Colonic mucosa (tissue), 4 donors: Measurements from ENCODE around the gene TENT5D. TPM values are rescaled to one million over a fixed set of nuclear protein-coding genes. Genes with fewer than 3 reads are reported as not detected.

Source experiments
- DNase-seq: peaks from one replicate; pipeline ENCODE4 v3.0.0-alpha.2; 2020
- H3K27ac ChIP-seq: fragments of 200-600 bp; one replicate; pipeline ENCODE4 v1.8.0; 2021
- H3K27me3 ChIP-seq: fragments of 200-600 bp; one replicate; pipeline ENCODE4 v1.8.0; 2021
- H3K36me3 ChIP-seq: fragments of 200-600 bp; one replicate; pipeline ENCODE4 v1.8.0; 2021
- H3K4me1 ChIP-seq: fragments of 200-600 bp; one replicate; pipeline ENCODE4 v1.8.0; 2021; ENCODE audit warnings: mild to moderate bottlenecking
- H3K4me3 ChIP-seq: fragments of 200-600 bp; one replicate; pipeline ENCODE4 v1.8.0; 2021
- H3K9ac ChIP-seq, 2 donors: one replicate each; pipeline ENCODE4 v1.7.0; 2013; ENCODE audit warnings: control low read depth in 2 of 2, low read depth in 2 of 2, low read length in 2 of 2
- H3K9me3 ChIP-seq: fragments of 200-600 bp; one replicate; pipeline ENCODE4 v1.8.0; 2021
- intact Hi-C: fragments of 100-400 bp; cut with DNase I; formaldehyde crosslinking; loops from one replicate; pipeline ENCODE4 v1.14.1; 2022
- total RNA-seq, 2 donors: library from RNA; stranded (reverse); fragmentation: NEBNext Ultra II Directional in 1 of 2; extraction: Animal tissue kit (Norgen Biotek cat#: 25700) in 1 of 2; gene quantifications; one replicate each; pipeline ENCODE4 v1.2.1, GENCODE V29; 2021
- TF ChIP-seq, protein P1 (sequence below): fragments of 200-600 bp; IDR thresholded peaks from one replicate; pipeline ENCODE4 v1.8.0; 2022; ENCODE audit warnings: antibody characterized with exemption, mild to moderate bottlenecking
- donor health status: healthy.
- donor health status: DM: no; HTN: no; CAD: no.
- donor health status: DM: no; HTN: no; CAD: no.

TENT5D gene
- total RNA-seq, 2 donors from 2014 or later = not detected

DNA sequence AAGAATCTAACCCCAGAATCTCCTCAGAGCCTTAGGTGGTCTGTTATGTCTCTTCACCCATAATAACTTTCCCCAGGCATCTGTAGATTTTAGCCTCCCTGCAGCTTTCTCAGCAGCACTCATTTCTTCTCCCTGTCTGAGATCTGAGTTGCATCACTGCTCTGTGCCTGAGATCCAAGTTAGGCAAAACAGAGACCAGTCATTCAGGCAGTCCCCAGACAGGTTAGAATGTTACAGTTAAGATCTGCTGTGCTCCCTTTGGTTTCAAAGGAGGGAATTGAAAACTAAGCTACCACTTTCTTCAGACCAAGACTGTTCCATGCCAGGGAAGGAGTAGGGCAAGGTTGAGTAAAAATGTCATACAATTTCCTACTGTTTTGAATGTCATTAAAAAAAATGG lies 65.3 kb downstream of the TENT5D start:
- Histone ChIP-seq H3K4me1 (no peaks in the 10 kb centered on the region), H3K4me3 (no peak overlapping the region)

DNA sequence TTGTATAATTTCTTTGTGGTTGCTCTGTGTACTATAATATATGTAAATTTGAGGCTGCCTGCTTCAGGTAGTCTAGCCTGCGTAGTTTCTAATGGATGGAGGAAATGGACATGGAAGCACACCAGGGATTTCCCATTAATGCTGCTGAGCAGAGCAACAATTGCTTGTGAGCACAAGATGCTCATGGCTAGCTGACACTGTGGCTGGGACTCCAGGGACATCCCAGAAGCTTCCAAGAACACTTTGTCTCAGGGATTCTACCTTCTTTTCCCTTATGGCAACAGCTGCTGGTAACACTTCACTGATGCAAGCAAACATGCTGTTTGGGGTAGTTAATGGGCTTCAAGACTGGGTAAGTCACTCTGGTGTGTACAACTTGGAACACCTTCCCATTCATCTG lies 66.1 kb downstream of the TENT5D start:
- no peaks in the 10 kb centered on the region for H3K36me3 ChIP-seq
- no peaks in the 10 kb centered on the region for H3K9me3 ChIP-seq
- H3K27ac ChIP-seq = no peak overlapping the region
- no peaks in the 10 kb centered on the region for H3K27me3 ChIP-seq
- H3K4me3 ChIP-seq = no peak overlapping the region
- H3K4me1 ChIP-seq = no peaks in the 10 kb centered on the region
- TF ChIP-seq, protein P1, sequence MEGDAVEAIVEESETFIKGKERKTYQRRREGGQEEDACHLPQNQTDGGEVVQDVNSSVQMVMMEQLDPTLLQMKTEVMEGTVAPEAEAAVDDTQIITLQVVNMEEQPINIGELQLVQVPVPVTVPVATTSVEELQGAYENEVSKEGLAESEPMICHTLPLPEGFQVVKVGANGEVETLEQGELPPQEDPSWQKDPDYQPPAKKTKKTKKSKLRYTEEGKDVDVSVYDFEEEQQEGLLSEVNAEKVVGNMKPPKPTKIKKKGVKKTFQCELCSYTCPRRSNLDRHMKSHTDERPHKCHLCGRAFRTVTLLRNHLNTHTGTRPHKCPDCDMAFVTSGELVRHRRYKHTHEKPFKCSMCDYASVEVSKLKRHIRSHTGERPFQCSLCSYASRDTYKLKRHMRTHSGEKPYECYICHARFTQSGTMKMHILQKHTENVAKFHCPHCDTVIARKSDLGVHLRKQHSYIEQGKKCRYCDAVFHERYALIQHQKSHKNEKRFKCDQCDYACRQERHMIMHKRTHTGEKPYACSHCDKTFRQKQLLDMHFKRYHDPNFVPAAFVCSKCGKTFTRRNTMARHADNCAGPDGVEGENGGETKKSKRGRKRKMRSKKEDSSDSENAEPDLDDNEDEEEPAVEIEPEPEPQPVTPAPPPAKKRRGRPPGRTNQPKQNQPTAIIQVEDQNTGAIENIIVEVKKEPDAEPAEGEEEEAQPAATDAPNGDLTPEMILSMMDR = no peak
- intact Hi-C loops = no loop called here
- no peak for DNase-seq
- H3K9ac ChIP-seq = no peak overlapping the region

More for the DNA sequence above, 65.3 kb downstream of the TENT5D start:
- DNase-seq = no peak
- Histone ChIP-seq H3K27ac (no peak overlapping the region), H3K27me3 (no peaks in the 10 kb centered on the region), H3K9me3 (no peaks in the 10 kb centered on the region), H3K36me3 (no peaks in the 10 kb centered on the region), H3K9ac (no peak overlapping the region)
- intact Hi-C loops = no loop called here
- TF ChIP-seq, protein P1 = no peak

DNA sequence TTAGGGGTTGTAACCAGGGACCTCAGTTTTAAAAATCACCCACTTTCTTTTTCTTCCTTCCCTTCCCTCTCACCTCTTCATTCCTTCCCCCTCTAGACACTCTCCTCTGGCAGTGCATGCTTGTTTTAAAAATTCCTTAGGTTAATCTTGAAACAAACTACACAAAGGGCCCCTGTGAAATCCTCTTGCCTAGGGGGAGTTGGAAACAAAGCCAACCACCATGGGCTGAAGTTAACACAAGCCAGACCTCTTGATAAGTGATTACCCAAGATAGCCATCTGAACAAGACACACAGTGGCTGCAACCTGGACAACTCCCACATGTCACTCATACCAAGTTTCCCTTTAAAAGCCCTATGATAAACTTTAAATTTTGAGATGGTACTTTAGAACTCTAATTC lies 68.9 kb downstream of the TENT5D start:
- Histone ChIP-seq H3K36me3 (no peaks in the 10 kb centered on the region), H3K4me1 (no peaks in the 10 kb centered on the region), H3K9me3 (no peaks in the 10 kb centered on the region), H3K4me3 (no peak overlapping the region), H3K27ac (no peak overlapping the region), H3K9ac (no peak overlapping the region), H3K27me3 (no peaks in the 10 kb centered on the region)
- DNase-seq = no peak
- TF ChIP-seq, protein P1 = no peak
- intact Hi-C loops = no loop called here
